ENCODE results near the gene TMEM132A.

TMEM132A gene

GRCh38 chr11:60924110-60924905 lies at the start of gene TMEM132A:
Gene TMEM132A, plus strand, starts transcription at chr11:60924460. Its CDS starts 174 bp downstream, at chr11:60924634.
- no peak for DNase-seq

GRCh38 chr11:60875366-60876167 lies 48.7 kb upstream of the TMEM132A start:
- no peak for DNase-seq

GRCh38 chr11:60876168-60876485 lies 48.1 kb upstream of the TMEM132A start:
- no peak for DNase-seq

GRCh38 chr11:60878245-60879101 lies 45.8 kb upstream of the TMEM132A start:
- DNase-seq = no peak

- DNase-seq = no peak
Observed at GRCh38 chr11:60879104-60879503, 45.2 kb upstream of the TMEM132A start.

- no peak for DNase-seq
Observed at GRCh38 chr11:60879971-60880588, 44.2 kb upstream of the TMEM132A start.

GRCh38 chr11:60880643-60881282 lies 43.5 kb upstream of the TMEM132A start:
- DNase-seq = no peak

- DNase-seq = peak in 1 of 2 donors; percentile 10
Observed at GRCh38 chr11:60887556-60887955, 36.7 kb upstream of the TMEM132A start.

- DNase-seq = no peak
Observed at GRCh38 chr11:60889869-60890311, 34.4 kb upstream of the TMEM132A start.

- no peak for DNase-seq
Observed at GRCh38 chr11:60890696-60891095, 33.6 kb upstream of the TMEM132A start.

- no peak for DNase-seq
Observed at GRCh38 chr11:60891103-60891741, 33.0 kb upstream of the TMEM132A start.

- DNase-seq = no peak
Observed at GRCh38 chr11:60895687-60896086, 28.6 kb upstream of the TMEM132A start.

GRCh38 chr11:60897496-60897895 lies 26.8 kb upstream of the TMEM132A start:
- DNase-seq = no peak

GRCh38 chr11:60899046-60899936 lies 25.0 kb upstream of the TMEM132A start:
- DNase-seq = peak; percentile 15 to 35

- DNase-seq = no peak
Observed at GRCh38 chr11:60899977-60900376, 24.3 kb upstream of the TMEM132A start.

GRCh38 chr11:60900673-60901404 lies 23.4 kb upstream of the TMEM132A start:
- no peak for DNase-seq

GRCh38 chr11:60902625-60903024 lies 21.6 kb upstream of the TMEM132A start:
- DNase-seq = no peak

GRCh38 chr11:60905047-60905446 lies 19.2 kb upstream of the TMEM132A start:
- no peak for DNase-seq

- no peak for DNase-seq
Observed at GRCh38 chr11:60905551-60906113, 18.6 kb upstream of the TMEM132A start.

Data from stimulated activated CD4-positive, alpha-beta T cell treated with anti-CD3 and anti-CD28 coated beads, Interleukin-2, amount 100 ng/mL, for 48 hours (primary cell).